Activated CD4-positive, CD25-positive, alpha-beta regulatory T cell treated with anti-CD3 and anti-CD28 coated beads, Interleukin-2, amount 50 U/mL, for 24 hours (primary cell): ENCODE results near the gene CFC1B.
"Not testable (repeated sequence)": the region's sequence is repeated elsewhere in the genome, so short reads cannot be mapped to it uniquely, and the experiment has no call there.

Source experiments
- ATAC-seq, 2 donors: fragments of 150-1000 bp; cut with Tn5 transposase; one replicate each; pipeline ENCODE4 v1.10.0; 2021; ENCODE audit warnings: mild to moderate bottlenecking in 1 of 2, moderate library complexity in 1 of 2

Gene CFC1B

DNA sequence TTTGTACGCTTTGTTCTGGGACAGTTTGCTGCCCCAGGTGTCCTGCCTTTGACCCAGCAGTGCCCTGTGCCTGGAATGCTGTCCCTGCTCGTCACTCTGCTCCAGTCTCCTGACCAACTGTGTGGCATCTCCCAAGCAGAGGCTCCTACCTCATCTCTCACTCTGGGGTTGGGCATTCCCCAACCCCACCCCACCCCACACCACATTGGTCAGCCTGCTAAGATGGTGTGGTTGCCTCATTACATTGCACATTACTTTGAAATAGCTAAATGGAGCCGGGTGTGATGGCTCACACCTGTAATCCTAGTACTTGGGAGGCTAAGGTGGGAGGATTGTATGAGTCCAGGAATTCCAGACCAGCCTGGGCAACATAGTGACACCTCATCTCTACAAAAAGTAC, 50.9 kb downstream of the CFC1B start:
- not testable (repeated sequence) for ATAC-seq

DNA sequence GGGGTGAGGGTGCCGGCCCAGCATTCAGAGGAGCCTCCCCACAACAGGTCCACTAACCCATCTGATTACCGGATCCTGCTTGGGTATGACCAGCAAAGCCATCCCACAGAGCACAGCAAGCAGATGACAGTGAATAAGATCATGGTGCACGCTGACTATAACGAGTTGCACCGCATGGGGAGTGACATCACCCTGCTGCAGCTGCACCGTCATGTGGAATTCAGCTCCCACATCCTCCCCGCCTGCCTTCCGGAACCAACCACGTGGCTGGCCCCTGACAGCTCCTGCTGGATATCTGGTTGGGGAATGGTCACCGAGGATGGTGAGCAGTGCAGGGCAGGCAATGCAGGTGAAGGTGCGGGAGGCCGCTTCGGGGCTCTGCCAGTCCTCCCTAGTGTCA, 53.2 kb downstream of the CFC1B start:
- ATAC-seq: not testable (repeated sequence)

DNA sequence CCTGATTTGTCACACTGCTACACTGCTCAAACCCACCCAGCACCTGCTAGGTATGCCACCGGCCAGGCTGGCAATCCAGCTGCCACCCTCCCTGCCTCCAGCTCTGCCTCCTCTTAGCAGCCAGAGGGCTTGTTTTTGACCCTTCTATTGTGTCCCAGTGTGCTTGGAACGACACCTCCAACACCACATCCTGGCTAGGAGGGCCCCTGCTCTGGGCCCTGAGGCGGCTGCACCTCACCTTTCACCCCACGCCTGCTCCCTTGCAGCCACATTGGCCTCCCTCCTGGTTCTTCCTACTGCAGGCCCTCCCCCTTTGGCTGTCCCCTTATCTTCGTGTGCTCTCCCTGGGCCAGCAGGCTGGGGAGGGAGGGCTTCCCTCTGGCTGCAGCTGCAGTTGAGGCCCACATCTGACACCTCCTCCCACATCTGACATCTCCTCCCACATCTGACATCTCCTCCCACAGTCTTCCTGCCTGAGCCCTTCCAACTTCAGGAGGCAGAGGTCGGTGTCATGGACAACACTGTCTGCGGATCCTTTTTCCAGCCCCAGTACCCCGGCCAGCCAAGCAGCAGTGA, 55.3 kb downstream of the CFC1B start:
- ATAC-seq: peak in 1 of 2 donors; percentile 19

DNA sequence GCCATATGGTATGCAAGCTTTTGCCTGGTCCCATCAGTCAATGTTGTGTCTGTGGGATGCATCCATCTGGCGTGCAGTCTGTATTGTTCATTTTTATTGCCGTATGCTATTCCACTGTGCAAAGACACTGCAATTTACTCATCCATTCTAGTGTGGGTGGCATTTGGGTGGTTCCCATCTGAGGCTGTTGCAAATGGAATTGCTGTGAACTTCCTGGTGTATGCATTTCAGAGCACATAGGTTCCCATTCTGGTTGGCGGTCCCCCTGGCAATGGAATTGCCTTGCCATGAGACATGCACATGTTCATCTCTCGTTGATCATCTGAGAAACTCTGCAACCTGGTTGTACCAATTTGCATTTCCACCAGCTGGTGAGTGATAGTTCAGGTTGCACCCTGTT, 56.5 kb downstream of the CFC1B start:
- not testable (repeated sequence) for ATAC-seq
